GM15510 (cell line): Measurements from ENCODE around the gene GRPEL2.

ENCODE experiments used
- POLR2A ChIP-seq: IDR thresholded peaks from 3 replicates; pipeline ENCODE4 v1.6.1; 2011; ENCODE audit warnings: borderline replicate concordance; ENCODE audit not compliant: insufficient read length; ENCODE audit errors: extremely low read depth

Gene GRPEL2

GRCh38 chr5:149345147-149345891 lies at the start of gene GRPEL2:
TSS of gene GRPEL2 (plus strand) at chr5:149345499. CDS start at chr5:149345540, 41 bp downstream.
- TF ChIP-seq POLR2A = peak; percentile 90

- no peak for TF ChIP-seq POLR2A
Observed at GRCh38 chr5:149297340-149298025, 47.8 kb upstream of the GRPEL2 start.

- no peak for TF ChIP-seq POLR2A
Observed at GRCh38 chr5:149298163-149298562, 47.1 kb upstream of the GRPEL2 start.

- no peak for TF ChIP-seq POLR2A
Observed at GRCh38 chr5:149298842-149299404, 46.4 kb upstream of the GRPEL2 start.

GRCh38 chr5:149299451-149300054 lies 45.7 kb upstream of the GRPEL2 start:
- TF ChIP-seq POLR2A = no peak

- TF ChIP-seq POLR2A = no peak
Observed at GRCh38 chr5:149300441-149300840, 44.9 kb upstream of the GRPEL2 start.

- no peak for TF ChIP-seq POLR2A
Observed at GRCh38 chr5:149301049-149301743, 44.1 kb upstream of the GRPEL2 start.

- no peak for TF ChIP-seq POLR2A
Observed at GRCh38 chr5:149301744-149302380, 43.4 kb upstream of the GRPEL2 start.

GRCh38 chr5:149302641-149303040 lies 42.7 kb upstream of the GRPEL2 start:
- no peak for TF ChIP-seq POLR2A

GRCh38 chr5:149303210-149303609 lies 42.1 kb upstream of the GRPEL2 start:
- TF ChIP-seq POLR2A = no peak

- no peak for TF ChIP-seq POLR2A
Observed at GRCh38 chr5:149304195-149305078, 40.9 kb upstream of the GRPEL2 start.

GRCh38 chr5:149309354-149309753 lies 35.9 kb upstream of the GRPEL2 start:
- no peak for TF ChIP-seq POLR2A

GRCh38 chr5:149310488-149310887 lies 34.8 kb upstream of the GRPEL2 start:
- TF ChIP-seq POLR2A = no peak
